DOHH2 (cell line): ENCODE measurements around the gene METTL2B.

Experiments
- CTCF ChIP-seq: fragments of 200-600 bp; sonication (generic); IDR thresholded peaks from one replicate; pipeline ENCODE4 v1.5.1; 2014; ENCODE audit warnings: antibody characterized with exemption, mild to moderate bottlenecking, low read depth, low read length; ENCODE audit not compliant: poor library complexity, severe bottlenecking
- EZH2phosphoT487 ChIP-seq: fragments of 200-600 bp; sonication (generic); IDR thresholded peaks from 2 replicates; pipeline ENCODE4 v1.6.1; 2017; ENCODE audit warnings: borderline replicate concordance, mild to moderate bottlenecking, antibody characterized with exemption, low read length, moderate library complexity, mixed read lengths

- no peak for TF ChIP-seq CTCF
- TF ChIP-seq EZH2phosphoT487 = no peak
These were observed 27.7 kb upstream of the METTL2B start for GRCh38 chr7:128448751-128449302.
